H1 (cell line): ENCODE measurements around the gene TSSK6. TPM values are rescaled to one million over a fixed set of nuclear protein-coding genes. Genes with fewer than 3 reads are reported as not detected.
A peak's percentile ranks its signal among the peaks of the same experiment; 100 is the strongest.

ENCODE experiments used
- CTCF ChIA-PET: fragments of 300-600 bp; sonication (Branson Sonifier 250); formaldehyde crosslinking; loops from one replicate; lab custom pipeline; 2021; ENCODE audit not compliant: partially characterized antibody; lab: Charles Lee
- POLR2A ChIA-PET: fragments of 300-600 bp; sonication (Branson Sonifier 250); formaldehyde crosslinking; loops from one replicate; lab custom pipeline; 2021; ENCODE audit warnings: inconsistent platforms; ENCODE audit not compliant: partially characterized antibody; lab: Charles Lee
- DNase-seq, 2 experiments: peaks; one replicate each; pipeline versions ENCODE4 v3.0.0 to v3.0.0-alpha.2; 2010 to 2022; ENCODE audit warnings: low spot score in 2 of 2, low read depth in 1 of 2, mixed read lengths in 1 of 2
- FAIRE-seq: peaks from 2 replicates; lab custom pipeline; 2011; peaks lifted over from hg19 to GRCh38; lab: Jason Lieb, UNC
- H2AFZ ChIP-seq: 2 replicates; pipeline ENCODE4 v1.8.1; 2012; ENCODE audit warnings: low read length, inconsistent platforms
- H2AK5ac ChIP-seq: 2 replicates; pipeline ENCODE4 v1.6.1; 2013; ENCODE audit warnings: low read depth, low read length
- H2BK120ac ChIP-seq: replicated peaks from 2 replicates; pipeline ENCODE3; 2013; ENCODE audit warnings: low read depth, low read length, inconsistent platforms
- H2BK12ac ChIP-seq: 2 replicates; pipeline ENCODE4 v1.6.1; 2013; ENCODE audit warnings: low read depth, low read length
- H2BK15ac ChIP-seq: 2 replicates; pipeline ENCODE4 v1.6.1; 2013; ENCODE audit warnings: low read length
- H2BK20ac ChIP-seq: 2 replicates; pipeline ENCODE4 v1.6.1; 2013; ENCODE audit warnings: low read length
- H2BK5ac ChIP-seq: 2 replicates; pipeline ENCODE4 v1.6.1; 2013; ENCODE audit warnings: low read depth, low read length
- H3K14ac ChIP-seq: 2 replicates; pipeline ENCODE4 v1.6.1; 2013; ENCODE audit warnings: inconsistent platforms; ENCODE audit not compliant: insufficient read length
- H3K18ac ChIP-seq: 2 replicates; pipeline ENCODE4 v1.6.1; 2013; ENCODE audit warnings: low read length; ENCODE audit errors: extremely low read depth
- H3K23ac ChIP-seq: 2 replicates; pipeline ENCODE4 v1.6.1; 2013; ENCODE audit warnings: inconsistent platforms; ENCODE audit not compliant: insufficient read length
- H3K23me2 ChIP-seq: 2 replicates; pipeline ENCODE4 v1.6.1; 2013; ENCODE audit warnings: low read depth, low read length
- H3K27ac ChIP-seq: 2 replicates; pipeline ENCODE4 v1.6.1; 2011; ENCODE audit warnings: low read depth, low read length, inconsistent platforms
- H3K27me3 ChIP-seq, 4 experiments: replicated peaks in 1 of 4; 1 replicate in 1 of 4; 2 replicates in 3 of 4; pipeline versions ENCODE4 v1.6.1 to v1.8.1; 2011 to 2013; ENCODE audit warnings: low read length in 3 of 4, mild to moderate bottlenecking in 3 of 4, inconsistent platforms in 2 of 4, mixed read lengths in 2 of 4, moderate library complexity in 1 of 4; ENCODE audit not compliant: control insufficient read depth in 3 of 4, insufficient read depth in 3 of 4; ENCODE audit errors: extremely low read depth in 1 of 4
- H3K36me3 ChIP-seq, 4 experiments: 2 replicates each; pipeline versions ENCODE4 v1.6.1 to v1.8.1; 2011 to 2013; ENCODE audit warnings: mild to moderate bottlenecking in 4 of 4, low read length in 3 of 4, moderate library complexity in 2 of 4, control low read depth in 1 of 4, inconsistent platforms in 1 of 4; ENCODE audit not compliant: insufficient read depth in 4 of 4, control insufficient read depth in 2 of 4
- H3K4ac ChIP-seq: replicated peaks from 2 replicates; pipeline ENCODE3; 2013; ENCODE audit warnings: low read length, low read depth, mixed read lengths, inconsistent platforms; ENCODE audit not compliant: insufficient read length
- H3K4me1 ChIP-seq, 4 experiments: replicated peaks in 1 of 4; 1 replicate in 1 of 4; 2 replicates in 3 of 4; pipeline versions ENCODE4 v1.6.1 to v1.8.1; 2011 to 2013; ENCODE audit warnings: low read length in 3 of 4, inconsistent platforms in 2 of 4, mixed read lengths in 1 of 4; ENCODE audit not compliant: insufficient read depth in 4 of 4, control insufficient read depth in 3 of 4
- H3K4me2 ChIP-seq, 2 experiments: 2 replicates each; pipeline versions ENCODE4 v1.6.1 to v1.8.1; 2011 to 2013; ENCODE audit warnings: low read depth in 2 of 2, low read length in 2 of 2, control low read depth in 1 of 2, inconsistent platforms in 1 of 2, mild to moderate bottlenecking in 1 of 2; ENCODE audit not compliant: insufficient read depth in 1 of 2
- H3K4me3 ChIP-seq, 4 experiments: fragments of 200-600, 300-600 bp in 1 of 4; sonication (generic), shearing (Covaris generic), sonication (Bioruptor Twin) in 1 of 4; 2 replicates each; pipeline versions ENCODE4 v1.5.1 to v1.8.1; 2011 to 2016; ENCODE audit warnings: low read length in 4 of 4, low read depth in 3 of 4, control low read depth in 2 of 4, inconsistent platforms in 2 of 4, mild to moderate bottlenecking in 2 of 4, mixed read lengths in 1 of 4, moderate library complexity in 1 of 4; ENCODE audit not compliant: insufficient read depth in 2 of 4; ENCODE audit errors: extremely low read depth in 1 of 4
- H3K56ac ChIP-seq: replicated peaks from 2 replicates; pipeline ENCODE3; 2013; ENCODE audit warnings: low read depth, mild to moderate bottlenecking, mixed read lengths, low read length, inconsistent platforms; ENCODE audit not compliant: insufficient read length
- H3K79me1 ChIP-seq: 2 replicates; pipeline ENCODE4 v1.6.1; 2013; ENCODE audit warnings: low read depth, low read length, control low read depth
- H3K79me2 ChIP-seq, 2 experiments: 2 replicates each; pipeline versions ENCODE4 v1.6.1 to v1.8.1; 2012 to 2013; ENCODE audit warnings: low read length in 2 of 2, mild to moderate bottlenecking in 2 of 2, inconsistent platforms in 1 of 2; ENCODE audit not compliant: insufficient read depth in 2 of 2, control insufficient read depth in 1 of 2
- H3K9ac ChIP-seq, 4 experiments: replicated peaks in 1 of 4; 1 replicate in 1 of 4; 2 replicates in 3 of 4; pipeline versions ENCODE4 v1.6.1 to v1.8.1; 2011 to 2013; ENCODE audit warnings: low read depth in 3 of 4, low read length in 3 of 4, control low read depth in 2 of 4, mild to moderate bottlenecking in 2 of 4, moderate library complexity in 2 of 4, inconsistent platforms in 1 of 4; ENCODE audit errors: extremely low read depth in 1 of 4
- H3K9me3 ChIP-seq, 2 experiments: 2 replicates each; pipeline versions ENCODE4 v1.6.1 to v1.8.1; 2012 to 2013; ENCODE audit warnings: mild to moderate bottlenecking in 2 of 2, moderate library complexity in 2 of 2, control low read depth in 1 of 2, inconsistent platforms in 1 of 2, low read depth in 1 of 2, low read length in 1 of 2, mixed read lengths in 1 of 2; ENCODE audit not compliant: insufficient read depth in 2 of 2
- H4K20me1 ChIP-seq, 2 experiments: replicated peaks in 1 of 2; 2 replicates each; pipeline versions ENCODE3 to v1.8.1; 2011 to 2013; ENCODE audit warnings: inconsistent platforms in 2 of 2, low read length in 2 of 2, mild to moderate bottlenecking in 1 of 2; ENCODE audit not compliant: insufficient read depth in 2 of 2, control insufficient read depth in 1 of 2
- H4K5ac ChIP-seq: 2 replicates; pipeline ENCODE4 v1.6.1; 2013; ENCODE audit warnings: low read length, low read depth, mixed read lengths, inconsistent platforms; ENCODE audit not compliant: insufficient read length
- H4K8ac ChIP-seq: 2 replicates; pipeline ENCODE4 v1.8.0; 2013; ENCODE audit warnings: mild to moderate bottlenecking, moderate library complexity, low read length, inconsistent platforms; ENCODE audit not compliant: insufficient read depth; ENCODE audit errors: extremely low read depth
- H4K91ac ChIP-seq: replicated peaks from 2 replicates; pipeline ENCODE3; 2013; ENCODE audit warnings: low read length, mixed read lengths, inconsistent platforms; ENCODE audit not compliant: insufficient read length
- SAP30 ChIP-seq: fragments of 300-600 bp; sonication (generic); IDR thresholded peaks from 2 replicates; pipeline ENCODE4 v1.7.1; 2012; ENCODE audit warnings: low read length, moderate library complexity, mild to moderate bottlenecking, inconsistent platforms; ENCODE audit not compliant: insufficient read depth, insufficient replicate concordance
- SP1 ChIP-seq: IDR thresholded peaks from 2 replicates; pipeline ENCODE4 v1.6.1; 2011; ENCODE audit warnings: low read depth, low read length
- TBP ChIP-seq: IDR thresholded peaks from 2 replicates; pipeline ENCODE4 v1.6.1; 2011; ENCODE audit warnings: low read depth, low read length, improper control_type of control experiment
- WGBS, 2 experiments: shearing (Covaris generic) in 1 of 2; methylation state at CpG; one replicate each; pipeline versions ENCODE4 v1.1.6 to v1.1.7; 2013 to 2015; ENCODE audit warnings: low lambda C conversion rate in 2 of 2, mixed read lengths in 2 of 2, inconsistent platforms in 1 of 2, low coverage in 1 of 2, missing lambda C conversion rate in 1 of 2; ENCODE audit not compliant: insufficient replicate concordance in 2 of 2, insufficient coverage in 1 of 2, insufficient read length in 1 of 2; ENCODE audit errors: extremely low coverage in 1 of 2, missing lambda C conversion rate in 1 of 2; 5-methylcytosine and 5-hydroxymethylcytosine counted together
- polyA plus RNA-seq, 7 experiments: library from polyadenylated mRNA; depleted of rRNA in 3 of 7; stranded (reverse) in 5 of 7; unstranded in 2 of 7; fragments of >200 nt in 5 of 7; fragments of 200-250 nt in 2 of 7; gene quantifications; 1 replicate in 5 of 7; 2 replicates in 1 of 7; 4 replicates in 1 of 7; pipeline versions ENCODE4 v1.2.1 to v1.2.3, GENCODE V29; 2011 to 2013; ENCODE audit warnings: missing spikeins in 2 of 7, mixed read lengths in 2 of 7
- total RNA-seq: library from RNA; stranded (reverse); fragmentation: NEBNext Ultra II Directional; extraction: Animal tissue kit (Norgen Biotek cat#: 25700); gene quantifications from 2 replicates; pipeline ENCODE4 v1.2.1, GENCODE V29; 2021

The TSSK6 gene
- total and polyA plus RNA-seq, 2 of the 8 experiments (the other 6 are each of a cell fraction or from before 2014, with no cell fraction given): 3.6 to 7.8 TPM

DNA sequence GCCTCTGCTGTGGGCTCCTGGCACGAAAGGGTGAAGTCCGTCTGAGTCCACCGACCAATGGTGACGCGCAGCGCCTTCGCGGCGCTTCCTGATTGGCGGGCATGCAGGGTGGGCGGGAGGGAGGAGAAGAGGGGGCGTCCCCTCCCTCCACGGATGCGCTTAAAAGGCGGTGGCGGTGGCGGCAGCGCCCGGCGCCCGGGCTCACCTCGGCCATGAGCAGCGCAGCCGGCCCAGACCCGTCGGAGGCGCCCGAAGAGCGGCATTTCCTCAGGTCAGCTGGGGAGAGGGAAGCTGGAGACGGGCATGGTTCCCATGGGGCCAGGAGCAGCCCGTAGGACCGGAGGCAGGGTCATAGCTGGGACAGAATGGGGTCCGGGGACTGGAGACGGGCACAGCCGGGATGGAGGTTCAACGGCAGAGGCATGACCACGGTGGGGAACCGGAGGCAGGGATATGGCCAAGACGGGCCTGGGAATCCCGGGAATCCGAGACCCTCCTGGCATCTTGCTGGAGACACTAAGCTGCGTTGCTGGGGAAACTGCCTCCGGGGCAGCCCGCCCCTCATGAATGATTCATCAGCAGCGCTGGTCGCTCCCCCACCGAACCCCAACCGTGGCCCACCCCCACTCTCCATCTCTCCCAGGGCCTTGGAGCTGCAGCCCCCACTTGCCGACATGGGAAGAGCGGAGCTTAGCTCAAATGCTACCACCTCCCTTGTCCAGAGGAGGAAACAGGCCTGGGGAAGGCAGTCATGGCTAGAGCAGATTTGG lies 13.6 kb upstream of the TSSK6 start, which contains the start of gene YJEFN3:
Gene YJEFN3 (plus strand): TSS at position 191 of the 770 bp plus-strand sequence. CDS start 22 bp downstream, at position 213.
- H3K23ac ChIP-seq: no peak within 1 kb of the TSS
- no peak within 1 kb of the TSS for H2AK5ac ChIP-seq
- H3K4ac ChIP-seq: no peak within 1 kb of the TSS
- no peak within 1 kb of the TSS for H2BK20ac ChIP-seq
- H2AFZ ChIP-seq: no peak within 1 kb of the TSS
- H4K8ac ChIP-seq: no peak within 1 kb of the TSS
- H3K9ac ChIP-seq: no peak within 1 kb of the TSS
- H3K18ac ChIP-seq: no peak within 1 kb of the TSS; the same call in 1 of the 2 replicates
- H3K56ac ChIP-seq: no peak within 1 kb of the TSS
- H3K14ac ChIP-seq: no peak within 1 kb of the TSS
- no peak within 1 kb of the TSS for H2BK5ac ChIP-seq
- no peaks in the 10 kb centered on the region for H3K23me2 ChIP-seq
- TF ChIP-seq SP1 (peak; percentile 75), SAP30 (no peak), TBP (peak; percentile 32; the same call in 1 of the 2 replicates)
- peaks cover 0 to 3% (median 3%) of the 10 kb centered on the region in 4 experiments; a peak in 3 of 7 replicates for H3K4me1 ChIP-seq
- H4K5ac ChIP-seq: no peak within 1 kb of the TSS
- FAIRE-seq (no peak), DNase-seq (no peak)
- H3K27me3 ChIP-seq: no peaks in the 10 kb centered on the region
- WGBS, 2 experiments: 72% methylated on average over 25 of the region's 50 CpGs; no CpG with 5 or more reads in 1 of the 2 experiments
- POLR2A ChIA-PET: interaction anchor here (0.6 to 2.9 kb wide), 13 partner anchors 11 to 196 kb away, joined by 3 to 34 read pairs (median 3); partner anchors contain the start of genes GATAD2A, NDUFA13 and TSSK6
- H2BK120ac ChIP-seq: no peak within 1 kb of the TSS
- no peaks in the 10 kb centered on the region for H3K9me3 ChIP-seq
- peaks cover 9 to 30% of the 10 kb centered on the region in 2 experiments for H4K20me1 ChIP-seq
- H2BK15ac ChIP-seq: no peak within 1 kb of the TSS
- peaks cover 0 to 27% (median 10%) of the 10 kb centered on the region in 4 experiments; a peak in 6 of 8 replicates for H3K36me3 ChIP-seq
- peaks cover 0 to 4% of the 10 kb centered on the region in 2 experiments; a peak in 1 of 4 replicates for H3K79me2 ChIP-seq
- H3K4me2 ChIP-seq: peak within 1 kb of the TSS in 1 of 2 experiments; percentile 60; a peak in 2 of 4 replicates
- peaks cover 12% of the 10 kb centered on the region for H3K79me1 ChIP-seq
- no peak within 1 kb of the TSS for H2BK12ac ChIP-seq
- CTCF ChIA-PET: interaction anchor here (0.7 to 6.7 kb wide), 10 partner anchors 9 to 195 kb away, joined by 3 to 181 read pairs (median 4); partner anchors contain the start of gene TSSK6
- H3K4me3 ChIP-seq: peak within 1 kb of the TSS in 1 of 4 experiments; percentile 45; a peak in 2 of 8 replicates
- H4K91ac ChIP-seq: no peak within 1 kb of the TSS
- no peak within 1 kb of the TSS for H3K27ac ChIP-seq
